Islet precursor cell (in vitro differentiated cells): ENCODE data around the gene CAPZB.
A peak's percentile ranks its signal among the peaks of the same experiment; 100 is the strongest.

Experiments
- DNase-seq: peaks from one replicate; pipeline ENCODE4 v3.0.0-alpha.2; 2018

The CAPZB gene

GRCh38 chr1:19342894-19343616 is 142.3 kb downstream of the CAPZB start:
- DNase-seq, result no peak

DNA sequence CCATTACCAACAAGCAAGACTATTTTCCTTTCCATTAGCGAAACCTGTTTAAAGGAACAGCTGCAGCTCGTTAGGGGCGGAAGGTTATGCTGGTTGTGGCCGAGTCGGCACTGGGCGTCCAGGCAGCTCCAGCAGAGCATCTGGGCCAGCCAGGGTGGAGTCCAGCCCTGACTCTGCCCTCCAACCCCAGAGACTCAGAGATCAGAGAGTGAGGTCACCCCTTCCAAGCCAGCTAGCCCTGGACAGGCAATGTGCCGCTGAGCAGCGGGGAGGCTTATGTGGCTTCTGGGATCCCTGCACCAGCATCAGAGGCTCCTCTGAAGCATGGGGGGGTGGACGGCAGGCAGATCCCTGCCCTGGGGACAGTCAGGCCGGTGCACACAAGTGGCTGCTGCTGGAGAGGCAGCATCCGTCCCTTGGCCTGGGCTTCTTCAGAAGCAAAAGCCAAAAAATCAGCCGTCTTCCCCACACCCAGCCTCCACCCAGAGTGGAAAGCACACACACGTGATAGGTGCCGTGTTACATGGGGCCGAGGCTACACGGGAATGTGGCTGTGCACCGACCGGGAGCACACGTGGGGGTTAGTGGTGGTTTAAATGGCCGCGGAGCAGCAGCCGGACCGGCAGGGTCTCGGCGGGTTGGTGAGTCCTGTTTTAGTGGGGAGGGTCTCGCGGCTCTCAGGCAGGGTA is 143.1 kb downstream of the CAPZB start:
- DNase-seq, result no peak

DNA sequence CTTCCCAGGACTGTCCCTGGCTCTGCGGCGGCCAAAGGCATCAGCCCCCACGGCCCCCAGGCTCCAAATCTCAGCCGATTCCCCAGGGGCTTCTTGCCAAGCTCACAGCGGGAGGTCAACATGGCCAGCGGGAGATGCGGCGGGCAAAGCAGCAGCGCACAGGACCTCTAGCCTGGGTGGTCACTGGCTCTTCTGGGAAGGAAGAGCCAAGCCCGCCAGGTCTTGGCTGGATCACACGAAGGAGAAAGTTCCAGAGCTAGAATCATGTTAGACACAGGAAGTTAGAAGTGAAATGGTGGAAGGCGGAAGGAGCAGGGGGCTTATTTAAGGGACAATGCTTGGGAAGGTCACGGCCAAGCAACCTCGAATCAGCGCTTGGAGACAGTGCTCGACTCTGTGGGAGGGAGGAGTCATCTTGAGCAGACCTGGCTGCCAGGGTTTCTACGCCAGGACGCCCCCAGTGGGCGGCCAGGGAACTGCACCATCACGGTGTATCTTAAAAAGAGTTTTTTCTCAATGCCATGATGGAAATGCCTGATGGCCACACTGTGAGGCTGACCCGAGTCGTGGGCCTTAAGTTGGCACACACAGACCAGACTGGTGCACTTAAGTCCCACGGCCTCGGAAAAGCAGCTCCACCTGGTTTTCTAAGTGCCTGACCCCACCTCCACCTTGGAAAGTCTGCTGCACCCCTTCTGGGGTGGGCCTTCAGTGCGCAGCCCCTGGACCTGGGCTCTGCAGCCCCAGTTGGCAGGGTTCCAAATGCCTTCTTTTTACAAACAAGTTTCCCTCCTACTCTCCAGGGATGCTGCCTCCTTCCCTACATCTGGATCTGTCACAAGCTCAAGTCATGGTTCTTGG is 143.9 kb downstream of the CAPZB start:
- peak; percentile 88 for DNase-seq

- no peak for DNase-seq
Observed at GRCh38 chr1:19340387-19340937, 144.9 kb downstream of the CAPZB start.

- no peak for DNase-seq
Observed at GRCh38 chr1:19339214-19339861, 146.0 kb downstream of the CAPZB start.

DNA sequence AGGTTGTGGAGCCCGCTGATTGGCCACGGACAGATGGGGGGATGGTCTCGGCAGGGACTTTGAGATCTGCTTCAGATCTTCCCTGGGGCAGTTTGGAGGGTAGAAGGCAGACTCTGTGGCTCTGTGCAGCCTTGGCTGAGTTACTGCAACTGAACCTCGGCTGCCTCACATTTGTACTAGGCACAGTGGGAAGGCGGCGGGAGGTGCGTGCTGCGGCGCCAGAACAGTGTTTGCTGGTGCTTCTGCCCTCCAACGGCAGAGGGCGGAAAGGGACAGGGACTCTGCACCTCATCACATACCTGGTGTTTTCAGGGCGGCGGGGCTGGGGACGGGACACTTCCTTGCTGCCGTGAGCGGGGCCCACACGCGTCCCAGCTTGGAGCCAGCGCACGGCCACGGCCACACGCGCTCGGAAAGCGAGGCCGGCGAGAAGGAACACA is 147.0 kb downstream of the CAPZB start:
- peak; percentile 95 for DNase-seq

DNA sequence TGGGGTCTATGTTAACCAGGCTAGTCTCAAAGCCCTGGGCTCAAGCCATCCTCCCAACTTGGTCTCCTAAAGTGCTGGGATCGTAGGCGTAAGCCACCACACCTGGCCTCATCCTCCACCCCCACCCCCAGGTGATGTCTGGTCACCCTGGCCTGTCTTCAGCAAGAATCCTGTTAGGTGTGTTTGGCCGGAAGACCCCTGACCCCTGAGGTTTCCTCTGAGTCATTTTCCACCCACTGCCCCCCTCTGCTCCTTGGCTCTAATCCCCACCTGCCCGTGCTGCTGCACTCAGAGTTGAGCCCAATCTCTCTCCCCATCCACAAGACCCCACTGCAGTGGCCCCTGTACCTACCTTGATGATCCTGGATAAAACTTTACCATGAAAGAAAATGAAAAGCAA is 148.1 kb downstream of the CAPZB start:
- peak; percentile 68 for DNase-seq

DNA sequence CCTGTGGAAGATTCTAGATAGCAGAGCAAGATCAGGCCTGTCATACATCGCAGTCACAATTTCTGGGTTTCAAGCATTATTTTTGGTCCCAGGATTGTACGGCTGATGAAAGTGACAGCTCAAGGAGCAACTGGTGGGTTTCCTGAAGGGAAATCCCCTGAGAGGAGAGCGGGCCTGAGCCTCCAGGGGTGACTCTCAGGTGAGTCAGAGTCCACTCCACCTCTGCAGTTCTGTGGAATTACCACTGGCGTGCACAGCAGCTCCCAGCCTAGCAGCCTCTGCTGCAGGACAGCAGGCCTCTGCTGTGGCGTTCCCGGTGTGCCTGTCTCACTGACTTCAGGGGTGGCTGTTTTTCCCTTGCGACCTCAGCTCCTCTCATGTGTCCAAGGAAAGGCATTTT is 148.8 kb downstream of the CAPZB start:
- DNase-seq, result peak; percentile 85

GRCh38 chr1:19333587-19334354 is 151.6 kb downstream of the CAPZB start:
- no peak for DNase-seq

- no peak for DNase-seq
Observed at GRCh38 chr1:19332832-19333231, 152.5 kb downstream of the CAPZB start.

GRCh38 chr1:19331262-19331878 is 154.0 kb downstream of the CAPZB start:
- no peak for DNase-seq

DNA sequence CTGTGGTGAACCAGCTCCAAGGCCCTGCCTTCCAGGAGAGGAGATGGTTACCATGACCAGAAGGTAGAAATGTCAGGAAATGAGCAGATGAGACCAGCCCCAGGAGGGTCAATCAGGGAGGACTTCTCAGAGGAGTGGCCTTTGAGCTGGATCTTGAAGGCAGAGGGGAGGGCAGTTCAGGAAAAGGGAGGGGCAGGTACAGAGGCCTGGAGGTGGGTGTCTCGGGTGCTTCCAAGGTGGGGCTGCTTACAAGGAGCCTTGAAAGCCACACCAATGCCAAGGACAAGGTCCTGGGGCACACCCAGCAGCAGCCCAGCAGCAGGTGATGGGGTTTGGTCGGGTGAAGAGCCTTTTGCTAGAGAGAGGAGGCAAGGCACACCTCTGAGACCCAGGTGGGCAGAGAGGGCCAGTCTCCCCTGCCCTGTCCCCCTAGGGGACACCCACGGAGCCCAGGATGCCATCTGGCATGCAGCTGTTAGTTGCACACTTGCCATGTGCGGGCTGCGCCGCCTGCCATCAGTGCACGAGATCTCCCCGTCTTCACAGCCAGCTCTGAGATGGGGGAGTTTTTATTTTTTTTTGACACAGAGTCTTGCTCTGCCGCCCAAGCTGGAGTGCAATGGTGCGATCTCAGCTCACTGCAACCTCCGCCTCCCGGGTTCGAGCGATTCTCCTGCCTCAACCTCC is 154.7 kb downstream of the CAPZB start:
- no peak for DNase-seq

- no peak for DNase-seq
Observed at GRCh38 chr1:19329611-19330010, 155.7 kb downstream of the CAPZB start.

DNA sequence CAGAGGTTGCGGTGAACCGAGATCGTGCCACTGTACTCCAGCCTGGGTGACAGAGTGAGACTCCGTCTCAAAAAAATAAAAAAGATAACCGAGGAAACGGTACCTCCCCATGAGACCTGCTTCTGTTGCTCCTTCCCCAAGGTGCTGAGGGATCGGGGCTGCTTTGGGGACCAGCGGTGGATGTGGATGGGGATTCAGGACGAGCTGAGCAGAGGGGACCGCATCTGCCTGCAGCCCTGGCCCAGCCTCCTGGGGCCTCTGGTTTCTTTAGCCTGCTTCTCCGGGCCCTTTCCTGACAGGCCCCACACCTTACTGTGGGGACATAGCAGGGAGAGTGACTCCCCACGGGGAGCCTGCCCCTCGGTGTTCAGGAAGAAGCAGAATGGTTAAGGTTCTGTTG is 156.2 kb downstream of the CAPZB start:
- no peak for DNase-seq

DNA sequence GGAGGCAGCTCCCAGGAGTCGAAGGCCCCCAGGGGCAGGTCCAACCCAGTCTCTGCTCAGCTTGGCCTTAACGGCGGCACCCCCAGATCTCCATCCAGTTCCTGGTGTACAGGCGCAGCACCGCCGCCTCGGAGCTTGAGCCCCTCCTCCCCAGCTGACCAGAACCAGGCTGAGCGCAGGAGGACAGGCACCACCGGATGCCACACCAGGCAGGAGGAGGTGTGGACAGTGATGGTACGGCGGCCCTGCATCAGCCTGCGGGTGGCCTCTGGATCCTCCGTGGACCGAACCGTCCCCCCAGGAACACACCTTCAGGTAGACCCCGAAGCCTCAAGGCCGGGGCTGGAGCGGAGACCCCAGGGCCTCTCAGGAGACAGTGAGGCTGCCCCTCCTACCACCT is 156.9 kb downstream of the CAPZB start:
- no peak for DNase-seq

- DNase-seq, result no peak
Observed at GRCh38 chr1:19327736-19328135, 157.6 kb downstream of the CAPZB start.

- peak; percentile 37 for DNase-seq
Observed at GRCh38 chr1:19327301-19327700, 158.0 kb downstream of the CAPZB start.

DNA sequence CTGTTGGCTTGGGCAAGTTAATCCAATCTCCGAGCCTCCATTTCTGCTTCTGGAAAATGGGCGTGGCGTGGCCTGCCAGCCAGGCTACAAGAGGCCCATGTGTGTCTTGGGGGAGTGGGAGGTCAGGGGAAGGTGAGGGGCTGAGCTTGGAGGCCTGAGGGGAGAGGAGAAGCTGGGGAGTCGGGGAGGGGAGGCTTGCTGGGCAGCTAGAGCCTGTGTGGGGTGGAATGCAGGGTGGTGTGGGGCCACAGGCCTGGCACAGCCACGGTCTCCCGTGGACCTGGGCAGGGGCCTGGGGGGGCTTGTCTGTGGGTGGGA is 158.6 kb downstream of the CAPZB start:
- DNase-seq, result no peak

DNA sequence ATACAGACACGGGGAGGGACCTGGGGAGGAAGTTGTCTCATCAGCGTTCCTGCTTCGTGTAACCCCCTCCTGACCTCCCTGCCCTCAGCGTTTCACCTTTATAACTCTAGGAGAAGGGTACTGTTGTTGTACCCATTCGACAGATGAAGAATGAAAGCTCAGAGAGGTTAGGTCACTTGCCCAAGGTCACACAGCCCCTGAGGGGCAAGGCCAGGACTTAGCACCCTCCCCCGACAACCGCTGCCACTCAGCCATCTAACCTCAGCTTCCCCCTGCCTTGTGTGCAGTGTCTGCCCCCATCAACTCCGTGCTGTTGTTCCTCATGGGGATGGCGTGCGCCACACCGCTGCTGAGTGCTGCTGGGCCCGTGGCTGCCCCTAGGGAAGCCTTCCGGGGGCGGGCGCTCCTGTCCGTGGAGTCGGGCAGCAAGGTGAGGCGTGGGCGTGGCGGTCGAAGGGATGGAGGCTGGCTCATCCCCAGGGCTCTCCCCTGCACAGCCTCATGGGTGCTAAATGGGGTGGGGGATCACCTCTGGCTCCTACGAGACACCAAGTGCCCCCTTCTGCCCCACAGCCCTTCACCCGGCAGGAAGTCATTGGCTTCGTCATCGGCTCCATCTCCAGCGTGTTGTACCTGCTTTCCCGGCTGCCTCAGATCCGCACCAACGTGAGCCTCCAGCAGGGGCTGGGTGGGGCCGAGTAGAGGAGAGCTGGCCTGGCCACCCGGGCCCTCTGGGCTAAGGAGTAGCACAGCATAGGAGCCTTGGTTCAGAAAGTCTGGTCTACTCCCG is 159.2 kb downstream of the CAPZB start:
- DNase-seq, result peak; percentile 57

DNA sequence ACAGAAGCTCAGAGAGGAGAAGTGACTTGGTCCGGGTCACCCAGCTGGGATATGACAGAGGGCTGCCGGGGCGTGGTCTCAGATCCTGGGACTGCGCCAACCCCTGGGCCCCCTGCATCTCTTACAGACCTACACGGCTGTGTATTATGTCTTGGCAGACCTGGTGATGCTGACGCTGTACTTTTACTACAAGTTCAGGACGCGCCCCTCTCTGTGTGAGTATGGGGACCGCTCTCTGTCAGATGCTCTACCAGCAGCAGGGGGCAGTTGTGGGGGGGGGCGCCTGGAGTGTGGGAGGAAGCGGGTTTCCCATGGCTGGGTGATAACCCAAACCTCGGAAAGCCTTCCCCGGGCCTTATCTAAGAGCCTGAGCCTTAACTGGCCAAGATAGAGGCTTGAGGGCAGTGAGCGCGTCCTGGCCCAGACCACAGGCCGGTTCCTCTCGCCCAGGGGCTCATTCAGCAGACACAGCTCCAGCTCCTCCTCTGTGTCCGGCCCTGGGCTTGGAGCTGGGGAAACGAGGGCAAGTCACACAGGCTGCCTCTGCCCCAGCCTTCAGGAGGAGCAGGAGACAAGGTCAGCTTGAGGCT is 159.9 kb downstream of the CAPZB start:
- peak; percentile 70 for DNase-seq
